H1 (cell line): ENCODE data around the gene CUX1. TPM values are rescaled to one million over a fixed set of nuclear protein-coding genes. Genes with fewer than 3 reads are reported as not detected.

Experiments used
- CTCF ChIA-PET: fragments of 300-600 bp; sonication (Branson Sonifier 250); formaldehyde crosslinking; loops from one replicate; lab custom pipeline; 2021; ENCODE audit not compliant: partially characterized antibody; lab: Charles Lee
- POLR2A ChIA-PET: fragments of 300-600 bp; sonication (Branson Sonifier 250); formaldehyde crosslinking; loops from one replicate; lab custom pipeline; 2021; ENCODE audit warnings: inconsistent platforms; ENCODE audit not compliant: partially characterized antibody; lab: Charles Lee
- DNase-seq, 2 experiments: peaks; one replicate each; pipeline versions ENCODE4 v3.0.0 to v3.0.0-alpha.2; 2010 to 2022; ENCODE audit warnings: low spot score in 2 of 2, low read depth in 1 of 2, mixed read lengths in 1 of 2
- FAIRE-seq: peaks from 2 replicates; lab custom pipeline; 2011; peaks lifted over from hg19 to GRCh38; lab: Jason Lieb, UNC
- H2AFZ ChIP-seq: 2 replicates; pipeline ENCODE4 v1.8.1; 2012; ENCODE audit warnings: low read length, inconsistent platforms
- H2AK5ac ChIP-seq: 2 replicates; pipeline ENCODE4 v1.6.1; 2013; ENCODE audit warnings: low read depth, low read length
- H2BK120ac ChIP-seq: replicated peaks from 2 replicates; pipeline ENCODE3; 2013; ENCODE audit warnings: low read depth, low read length, inconsistent platforms
- H2BK12ac ChIP-seq: 2 replicates; pipeline ENCODE4 v1.6.1; 2013; ENCODE audit warnings: low read depth, low read length
- H2BK15ac ChIP-seq: 2 replicates; pipeline ENCODE4 v1.6.1; 2013; ENCODE audit warnings: low read length
- H2BK20ac ChIP-seq: 2 replicates; pipeline ENCODE4 v1.6.1; 2013; ENCODE audit warnings: low read length
- H2BK5ac ChIP-seq: 2 replicates; pipeline ENCODE4 v1.6.1; 2013; ENCODE audit warnings: low read depth, low read length
- H3K14ac ChIP-seq: 2 replicates; pipeline ENCODE4 v1.6.1; 2013; ENCODE audit warnings: inconsistent platforms; ENCODE audit not compliant: insufficient read length
- H3K18ac ChIP-seq: 2 replicates; pipeline ENCODE4 v1.6.1; 2013; ENCODE audit warnings: low read length; ENCODE audit errors: extremely low read depth
- H3K23ac ChIP-seq: 2 replicates; pipeline ENCODE4 v1.6.1; 2013; ENCODE audit warnings: inconsistent platforms; ENCODE audit not compliant: insufficient read length
- H3K23me2 ChIP-seq: 2 replicates; pipeline ENCODE4 v1.6.1; 2013; ENCODE audit warnings: low read depth, low read length
- H3K27ac ChIP-seq: 2 replicates; pipeline ENCODE4 v1.6.1; 2011; ENCODE audit warnings: low read depth, low read length, inconsistent platforms
- H3K27me3 ChIP-seq, 4 experiments: replicated peaks in 1 of 4; 1 replicate in 1 of 4; 2 replicates in 3 of 4; pipeline versions ENCODE4 v1.6.1 to v1.8.1; 2011 to 2013; ENCODE audit warnings: low read length in 3 of 4, mild to moderate bottlenecking in 3 of 4, inconsistent platforms in 2 of 4, mixed read lengths in 2 of 4, moderate library complexity in 1 of 4; ENCODE audit not compliant: control insufficient read depth in 3 of 4, insufficient read depth in 3 of 4; ENCODE audit errors: extremely low read depth in 1 of 4
- H3K36me3 ChIP-seq, 4 experiments: 2 replicates each; pipeline versions ENCODE4 v1.6.1 to v1.8.1; 2011 to 2013; ENCODE audit warnings: mild to moderate bottlenecking in 4 of 4, low read length in 3 of 4, moderate library complexity in 2 of 4, control low read depth in 1 of 4, inconsistent platforms in 1 of 4; ENCODE audit not compliant: insufficient read depth in 4 of 4, control insufficient read depth in 2 of 4
- H3K4ac ChIP-seq: replicated peaks from 2 replicates; pipeline ENCODE3; 2013; ENCODE audit warnings: low read length, low read depth, mixed read lengths, inconsistent platforms; ENCODE audit not compliant: insufficient read length
- H3K4me1 ChIP-seq, 4 experiments: replicated peaks in 1 of 4; 1 replicate in 1 of 4; 2 replicates in 3 of 4; pipeline versions ENCODE4 v1.6.1 to v1.8.1; 2011 to 2013; ENCODE audit warnings: low read length in 3 of 4, inconsistent platforms in 2 of 4, mixed read lengths in 1 of 4; ENCODE audit not compliant: insufficient read depth in 4 of 4, control insufficient read depth in 3 of 4
- H3K4me2 ChIP-seq, 2 experiments: 2 replicates each; pipeline versions ENCODE4 v1.6.1 to v1.8.1; 2011 to 2013; ENCODE audit warnings: low read depth in 2 of 2, low read length in 2 of 2, control low read depth in 1 of 2, inconsistent platforms in 1 of 2, mild to moderate bottlenecking in 1 of 2; ENCODE audit not compliant: insufficient read depth in 1 of 2
- H3K4me3 ChIP-seq, 4 experiments: fragments of 200-600, 300-600 bp in 1 of 4; sonication (generic), shearing (Covaris generic), sonication (Bioruptor Twin) in 1 of 4; 2 replicates each; pipeline versions ENCODE4 v1.5.1 to v1.8.1; 2011 to 2016; ENCODE audit warnings: low read length in 4 of 4, low read depth in 3 of 4, control low read depth in 2 of 4, inconsistent platforms in 2 of 4, mild to moderate bottlenecking in 2 of 4, mixed read lengths in 1 of 4, moderate library complexity in 1 of 4; ENCODE audit not compliant: insufficient read depth in 2 of 4; ENCODE audit errors: extremely low read depth in 1 of 4
- H3K56ac ChIP-seq: replicated peaks from 2 replicates; pipeline ENCODE3; 2013; ENCODE audit warnings: low read depth, mild to moderate bottlenecking, mixed read lengths, low read length, inconsistent platforms; ENCODE audit not compliant: insufficient read length
- H3K79me1 ChIP-seq: 2 replicates; pipeline ENCODE4 v1.6.1; 2013; ENCODE audit warnings: low read depth, low read length, control low read depth
- H3K79me2 ChIP-seq, 2 experiments: 2 replicates each; pipeline versions ENCODE4 v1.6.1 to v1.8.1; 2012 to 2013; ENCODE audit warnings: low read length in 2 of 2, mild to moderate bottlenecking in 2 of 2, inconsistent platforms in 1 of 2; ENCODE audit not compliant: insufficient read depth in 2 of 2, control insufficient read depth in 1 of 2
- H3K9ac ChIP-seq, 4 experiments: replicated peaks in 1 of 4; 1 replicate in 1 of 4; 2 replicates in 3 of 4; pipeline versions ENCODE4 v1.6.1 to v1.8.1; 2011 to 2013; ENCODE audit warnings: low read depth in 3 of 4, low read length in 3 of 4, control low read depth in 2 of 4, mild to moderate bottlenecking in 2 of 4, moderate library complexity in 2 of 4, inconsistent platforms in 1 of 4; ENCODE audit errors: extremely low read depth in 1 of 4
- H3K9me3 ChIP-seq, 2 experiments: 2 replicates each; pipeline versions ENCODE4 v1.6.1 to v1.8.1; 2012 to 2013; ENCODE audit warnings: mild to moderate bottlenecking in 2 of 2, moderate library complexity in 2 of 2, control low read depth in 1 of 2, inconsistent platforms in 1 of 2, low read depth in 1 of 2, low read length in 1 of 2, mixed read lengths in 1 of 2; ENCODE audit not compliant: insufficient read depth in 2 of 2
- H4K20me1 ChIP-seq, 2 experiments: replicated peaks in 1 of 2; 2 replicates each; pipeline versions ENCODE3 to v1.8.1; 2011 to 2013; ENCODE audit warnings: inconsistent platforms in 2 of 2, low read length in 2 of 2, mild to moderate bottlenecking in 1 of 2; ENCODE audit not compliant: insufficient read depth in 2 of 2, control insufficient read depth in 1 of 2
- H4K5ac ChIP-seq: 2 replicates; pipeline ENCODE4 v1.6.1; 2013; ENCODE audit warnings: low read length, low read depth, mixed read lengths, inconsistent platforms; ENCODE audit not compliant: insufficient read length
- H4K8ac ChIP-seq: 2 replicates; pipeline ENCODE4 v1.8.0; 2013; ENCODE audit warnings: mild to moderate bottlenecking, moderate library complexity, low read length, inconsistent platforms; ENCODE audit not compliant: insufficient read depth; ENCODE audit errors: extremely low read depth
- H4K91ac ChIP-seq: replicated peaks from 2 replicates; pipeline ENCODE3; 2013; ENCODE audit warnings: low read length, mixed read lengths, inconsistent platforms; ENCODE audit not compliant: insufficient read length
- CBX8 ChIP-seq: fragments of 300-800, 300-1000 bp; sonication (generic); IDR thresholded peaks from 2 replicates; pipeline ENCODE4 v1.7.1; 2016; ENCODE audit warnings: low read depth, low read length, borderline replicate concordance
- CHD2 ChIP-seq: IDR thresholded peaks from 2 replicates; pipeline ENCODE4 v1.6.1; 2012; ENCODE audit warnings: low read length, improper control_type of control experiment
- CREB1 ChIP-seq: IDR thresholded peaks from 2 replicates; pipeline ENCODE4 v1.6.1; 2012; ENCODE audit warnings: inconsistent platforms
- E2F6 ChIP-seq: IDR thresholded peaks from 2 replicates; pipeline ENCODE4 v1.6.1; 2012; ENCODE audit warnings: inconsistent platforms
- HDAC6 ChIP-seq: IDR thresholded peaks from one replicate; pipeline ENCODE4 v1.7.1; 2012; ENCODE audit warnings: low read depth, mild to moderate bottlenecking, inconsistent platforms, low read length, moderate library complexity
- RFX5 ChIP-seq: IDR thresholded peaks from 2 replicates; pipeline ENCODE4 v1.6.1; 2011; ENCODE audit warnings: low read depth, low read length, improper control_type of control experiment, borderline replicate concordance
- SIN3A ChIP-seq, 2 experiments: IDR thresholded peaks in 1 of 2; conservative IDR thresholded peaks in 1 of 2; 2 replicates each; pipeline ENCODE4 v1.6.1; 2011 to 2012; ENCODE audit warnings: low read length in 2 of 2, improper control_type of control experiment in 1 of 2, low read depth in 1 of 2, mild to moderate bottlenecking in 1 of 2
- SUZ12 ChIP-seq: fragments of 200-600 bp; sonication (generic); IDR thresholded peaks from 2 replicates; pipeline ENCODE4 v1.6.1; 2012; ENCODE audit warnings: mild to moderate bottlenecking, inconsistent platforms, low read length, moderate library complexity, mixed read lengths
- WGBS, 2 experiments: shearing (Covaris generic) in 1 of 2; methylation state at CpG; one replicate each; pipeline versions ENCODE4 v1.1.6 to v1.1.7; 2013 to 2015; ENCODE audit warnings: low lambda C conversion rate in 2 of 2, mixed read lengths in 2 of 2, inconsistent platforms in 1 of 2, low coverage in 1 of 2, missing lambda C conversion rate in 1 of 2; ENCODE audit not compliant: insufficient replicate concordance in 2 of 2, insufficient coverage in 1 of 2, insufficient read length in 1 of 2; ENCODE audit errors: extremely low coverage in 1 of 2, missing lambda C conversion rate in 1 of 2; 5-methylcytosine and 5-hydroxymethylcytosine counted together
- polyA plus RNA-seq, 7 experiments: library from polyadenylated mRNA; depleted of rRNA in 3 of 7; stranded (reverse) in 5 of 7; unstranded in 2 of 7; fragments of >200 nt in 5 of 7; fragments of 200-250 nt in 2 of 7; gene quantifications; 1 replicate in 5 of 7; 2 replicates in 1 of 7; 4 replicates in 1 of 7; pipeline versions ENCODE4 v1.2.1 to v1.2.3, GENCODE V29; 2011 to 2013; ENCODE audit warnings: missing spikeins in 2 of 7, mixed read lengths in 2 of 7
- total RNA-seq: library from RNA; stranded (reverse); fragmentation: NEBNext Ultra II Directional; extraction: Animal tissue kit (Norgen Biotek cat#: 25700); gene quantifications from 2 replicates; pipeline ENCODE4 v1.2.1, GENCODE V29; 2021

The CUX1 gene
- total and polyA plus RNA-seq, 2 of the 8 experiments (the other 6 are each of a cell fraction or from before 2014, with no cell fraction given): 21.6 to 65.9 TPM

- Histone ChIP-seq H4K20me1 (peaks cover 2 to 5% of the 10 kb centered on the region in 2 experiments), H2BK120ac (peak overlapping the region; percentile 5), H3K23me2 (no peaks in the 10 kb centered on the region; the same call in 1 of the 2 replicates), H3K36me3 (no peaks in the 10 kb centered on the region), H2BK5ac (peak overlapping the region; percentile 100), H4K8ac (peak overlapping the region; percentile 39; the same call in 1 of the 2 replicates), H2BK12ac (peak overlapping the region; percentile 100), H3K14ac (no peak overlapping the region), H3K4me1 (peaks cover 24 to 37% (median 30%) of the 10 kb centered on the region in 4 experiments), H3K56ac (peak overlapping the region; percentile 24), H2BK20ac (peak overlapping the region; percentile 100), H3K23ac (no peak overlapping the region), H3K4me3 (peak overlapping the region; percentile 11 to 49 (median 20); a peak in 7 of 8 replicates), H3K79me1 (peaks cover 7% of the 10 kb centered on the region), H3K4me2 (peak overlapping the region; percentile 66 to 91), H3K9me3 (no peaks in the 10 kb centered on the region), H2BK15ac (no peak overlapping the region), H4K91ac (peak overlapping the region; percentile 100), H4K5ac (no peak overlapping the region), H3K18ac (peak overlapping the region; percentile 99), H2AFZ (no peak overlapping the region), H3K4ac (no peak overlapping the region), H3K27me3 (no peaks in the 10 kb centered on the region; a peak in 1 of 7 replicates), H3K27ac (peak overlapping the region; percentile 54; the same call in 1 of the 2 replicates), H3K79me2 (peaks cover 0 to 64% of the 10 kb centered on the region in 2 experiments; a peak in 2 of 4 replicates), H2AK5ac (peak overlapping the region; percentile 100), H3K9ac (peak overlapping the region in 2 of 4 experiments; percentile 30 to 42; a peak in 1 of 7 replicates)
- WGBS, 2 experiments: 7% methylated on average over 11 of the region's 13 CpGs; no CpG with 5 or more reads in 1 of the 2 experiments
- DNase-seq (peak; percentile 23 to 69), FAIRE-seq (no peak)
- ChIA-PET CTCF (interaction anchor here (0.7 to 1.3 kb wide), 3 partner anchors 21 to 131 kb away, joined by 3 to 5 read pairs (median 4); no protein-coding TSS in a partner anchor), POLR2A (interaction anchor here (0.7 to 1.9 kb wide), 21 partner anchors 9 to 300 kb away, joined by 3 to 7 read pairs (median 3); no protein-coding TSS in a partner anchor)
- TF ChIP-seq E2F6: no peak
- no peak for TF ChIP-seq SIN3A (conservative IDR thresholded peaks at IDR 0.05 in 1 of 2, IDR thresholded peaks at IDR 0.05 in 1 of 2; ENCODE audit: low read depth in 1 of 2, low read length in 2 of 2)
- TF ChIP-seq RFX5: no peak
- no peak for TF ChIP-seq CBX8
- no peak for TF ChIP-seq SUZ12
- no peak for TF ChIP-seq HDAC6
- no peak for TF ChIP-seq CREB1
- no peak for TF ChIP-seq CHD2
Measured at GRCh38 chr7:101936223-101936610, 118.8 kb downstream of the CUX1 start.
